GM10266 (cell line): Measurements from ENCODE around the gene PNPLA3.

Experiments used
- DNase-seq: peaks from one replicate; pipeline ENCODE4 v3.0.0; 2012; ENCODE audit errors: extremely low spot score
- CTCF ChIP-seq: IDR thresholded peaks from 2 replicates; pipeline ENCODE4 v1.5.1; 2012; ENCODE audit warnings: mild to moderate bottlenecking, low read depth; ENCODE audit not compliant: control insufficient read depth, insufficient read depth; ENCODE audit errors: missing control alignments

Gene PNPLA3, protein sequence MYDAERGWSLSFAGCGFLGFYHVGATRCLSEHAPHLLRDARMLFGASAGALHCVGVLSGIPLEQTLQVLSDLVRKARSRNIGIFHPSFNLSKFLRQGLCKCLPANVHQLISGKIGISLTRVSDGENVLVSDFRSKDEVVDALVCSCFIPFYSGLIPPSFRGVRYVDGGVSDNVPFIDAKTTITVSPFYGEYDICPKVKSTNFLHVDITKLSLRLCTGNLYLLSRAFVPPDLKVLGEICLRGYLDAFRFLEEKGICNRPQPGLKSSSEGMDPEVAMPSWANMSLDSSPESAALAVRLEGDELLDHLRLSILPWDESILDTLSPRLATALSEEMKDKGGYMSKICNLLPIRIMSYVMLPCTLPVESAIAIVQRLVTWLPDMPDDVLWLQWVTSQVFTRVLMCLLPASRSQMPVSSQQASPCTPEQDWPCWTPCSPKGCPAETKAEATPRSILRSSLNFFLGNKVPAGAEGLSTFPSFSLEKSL

GRCh38 chr22:43923631-43924464 lies at the start of gene PNPLA3:
PNPLA3 (plus strand) TSS chr22:43923805; CDS start chr22:43923912, 107 bp downstream.
- DNase-seq = peak; percentile 82
- TF ChIP-seq CTCF = no peak

- DNase-seq = no peak
Observed at GRCh38 chr22:43876866-43877509, 46.6 kb upstream of the PNPLA3 start.

DNA sequence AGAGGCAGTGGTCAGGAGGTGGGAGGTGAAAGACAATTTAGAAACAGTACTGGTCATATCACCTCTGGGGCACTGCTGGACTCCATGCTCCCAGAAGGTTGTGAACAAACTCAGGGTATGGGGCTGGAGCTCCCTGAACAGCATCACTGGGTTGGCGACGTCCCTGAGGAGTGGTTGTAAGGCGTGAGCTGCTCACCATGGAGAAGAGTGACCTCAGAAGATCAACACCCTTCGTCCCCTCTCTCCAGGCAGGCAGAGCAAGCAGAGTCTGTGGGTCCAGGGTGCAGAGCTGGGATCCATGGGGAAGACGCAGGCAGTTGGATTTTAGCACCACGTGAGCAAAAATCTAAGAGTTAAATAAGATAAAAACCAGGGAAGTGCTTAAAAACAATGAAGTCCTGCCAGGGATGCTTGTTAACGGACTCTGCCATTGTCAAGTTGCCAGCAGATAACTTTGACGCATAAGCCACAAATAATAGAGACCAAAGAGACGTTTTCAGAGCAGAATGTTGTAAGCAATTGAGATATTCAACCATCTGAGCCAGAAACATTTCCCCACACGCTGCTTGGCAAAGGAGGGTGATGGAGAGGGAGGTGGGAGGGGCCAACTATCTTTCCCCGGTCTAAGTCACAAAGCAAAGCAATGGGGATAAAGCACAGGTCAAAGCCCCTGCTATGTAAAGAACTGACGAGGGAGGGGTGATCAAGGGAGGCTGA lies 45.4 kb upstream of the PNPLA3 start:
- no peak for TF ChIP-seq CTCF
- no peak for DNase-seq

More at GRCh38 chr22:43876866-43877509, 46.6 kb upstream of the PNPLA3 start:
- no peak for TF ChIP-seq CTCF

DNA sequence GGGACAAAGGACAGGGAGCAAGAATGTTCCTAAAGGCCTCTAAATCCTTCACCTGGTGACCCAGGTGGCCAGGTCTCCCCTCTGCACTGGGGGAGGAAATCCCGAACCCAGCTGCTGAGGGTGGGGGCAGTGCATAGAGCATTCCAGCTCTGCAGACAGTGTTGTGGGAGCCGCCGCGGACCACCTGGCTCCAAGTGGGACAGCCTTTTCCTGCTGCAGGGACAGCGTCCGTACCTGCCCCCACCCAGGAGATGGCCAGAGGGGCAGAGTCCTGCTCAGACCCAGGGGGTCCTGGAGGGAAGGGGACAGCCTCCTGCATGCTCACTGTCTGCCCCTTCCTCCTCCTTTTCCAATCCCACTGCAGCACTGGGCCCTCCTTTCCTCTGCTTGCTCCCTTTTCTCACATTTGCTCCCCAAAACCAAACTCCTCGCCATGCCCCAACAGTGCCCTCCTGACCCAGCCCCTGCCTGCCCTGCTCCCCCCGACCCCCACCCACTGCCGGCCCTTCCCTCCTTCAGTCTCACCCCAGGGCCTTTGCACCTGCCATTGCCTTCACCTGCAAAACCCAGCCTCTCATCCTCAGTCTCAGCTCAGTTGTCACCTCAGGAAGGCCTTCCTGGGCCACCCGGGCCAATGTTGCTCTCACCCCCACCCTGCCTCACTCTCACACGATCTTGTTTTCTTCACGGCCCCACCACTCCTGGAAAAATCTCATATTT lies 44.6 kb upstream of the PNPLA3 start:
- no peak for TF ChIP-seq CTCF
- no peak for DNase-seq

DNA sequence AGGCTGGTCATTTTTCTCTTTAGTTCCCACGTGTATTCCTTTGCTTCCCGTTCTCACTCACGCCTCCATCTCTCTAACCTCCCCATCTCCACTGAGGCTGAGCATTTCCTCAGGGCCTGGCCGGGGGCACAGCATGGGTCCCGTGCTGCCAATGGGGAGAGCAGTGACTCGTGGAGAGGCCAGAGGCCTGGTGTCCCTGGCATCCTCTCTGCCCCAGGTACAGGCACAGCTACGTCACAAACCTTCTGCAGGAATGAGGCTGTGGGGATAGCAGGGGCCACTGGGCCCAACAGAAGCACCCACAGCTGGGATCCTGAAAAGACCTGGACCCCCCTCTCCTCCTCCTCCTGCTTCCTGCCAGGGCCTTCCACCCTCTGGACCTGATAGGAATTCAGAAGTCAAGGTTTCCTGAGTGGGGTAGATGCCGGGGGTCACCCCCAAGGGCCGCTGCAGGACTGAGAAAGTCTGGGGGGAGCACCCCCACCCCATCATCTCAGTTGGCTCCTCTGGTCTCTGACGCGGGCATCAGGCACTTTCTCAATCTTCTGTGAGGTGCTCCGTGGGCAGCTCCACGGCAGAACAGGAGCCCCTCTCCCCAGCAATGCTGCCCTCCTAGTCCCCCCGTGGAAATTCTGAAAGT lies 43.6 kb upstream of the PNPLA3 start:
- TF ChIP-seq CTCF = no peak
- no peak for DNase-seq

DNA sequence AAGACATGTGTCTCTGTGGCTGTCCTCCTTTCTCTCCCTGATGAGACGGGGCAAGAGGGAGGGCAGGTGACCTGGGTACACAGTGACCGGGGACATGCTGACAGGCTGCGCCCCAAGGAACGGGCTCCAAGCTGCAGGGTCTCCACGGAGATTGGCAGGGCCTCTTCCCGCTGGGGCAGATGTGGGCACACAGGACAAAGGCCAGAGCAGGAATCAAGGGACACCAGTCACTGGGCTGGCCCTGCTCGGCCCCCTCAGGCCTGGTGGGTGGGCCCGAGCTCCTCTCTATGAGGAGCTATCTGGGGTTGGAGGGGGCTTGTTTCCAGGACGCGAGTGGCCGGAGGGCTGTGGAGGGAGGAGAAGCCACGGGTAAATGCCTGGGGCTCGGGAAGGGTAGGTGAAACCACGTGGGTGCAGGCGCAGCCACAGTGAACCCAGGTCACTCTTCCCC lies 43.0 kb upstream of the PNPLA3 start:
- DNase-seq = no peak
- TF ChIP-seq CTCF = no peak
